Fibroblast of skin of scalp (primary cell): ENCODE measurements around the gene PRMT9.

Source experiments
- DNase-seq: peaks from one replicate; pipeline ENCODE4 v3.0.0-alpha.2; 2013

The PRMT9 gene

DNA sequence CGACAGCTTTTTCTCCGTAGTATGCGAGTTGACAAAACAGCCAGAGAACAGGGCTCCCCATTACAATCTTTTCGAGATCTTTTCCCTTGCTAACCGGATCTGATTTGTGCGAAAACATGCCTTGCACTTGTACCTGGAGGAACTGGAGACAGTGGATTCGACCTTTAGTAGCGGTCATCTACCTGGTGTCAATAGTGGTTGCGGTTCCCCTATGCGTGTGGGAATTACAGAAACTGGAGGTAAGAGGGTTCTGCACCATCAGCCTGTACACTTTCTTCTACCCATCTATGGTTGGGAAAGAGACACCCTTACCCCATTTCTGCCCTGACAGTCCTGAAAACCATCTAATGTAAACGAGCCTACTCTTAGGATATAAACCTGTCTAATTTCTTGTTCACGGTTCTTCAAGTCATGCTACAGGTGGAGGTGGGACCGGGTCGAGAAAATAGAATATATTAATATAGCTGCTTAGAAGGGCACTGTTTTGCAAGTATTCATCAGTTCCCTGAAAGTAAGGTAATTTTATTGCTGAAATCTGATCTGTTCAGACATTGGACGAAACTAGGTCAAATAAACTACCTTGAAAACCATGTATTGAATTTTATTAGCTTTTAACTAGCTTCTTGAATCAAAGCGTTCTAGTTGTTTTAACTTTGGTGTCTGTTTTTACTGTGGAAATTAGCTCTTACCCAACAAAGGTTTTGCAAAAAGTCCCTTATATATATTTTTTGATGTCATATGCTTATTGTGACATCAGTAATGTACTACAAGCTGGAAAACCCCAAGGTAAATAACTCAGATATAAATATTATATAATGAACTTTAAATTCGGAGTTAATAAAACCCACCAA is 65.9 kb downstream of the PRMT9 start:
- no peak for DNase-seq

DNA sequence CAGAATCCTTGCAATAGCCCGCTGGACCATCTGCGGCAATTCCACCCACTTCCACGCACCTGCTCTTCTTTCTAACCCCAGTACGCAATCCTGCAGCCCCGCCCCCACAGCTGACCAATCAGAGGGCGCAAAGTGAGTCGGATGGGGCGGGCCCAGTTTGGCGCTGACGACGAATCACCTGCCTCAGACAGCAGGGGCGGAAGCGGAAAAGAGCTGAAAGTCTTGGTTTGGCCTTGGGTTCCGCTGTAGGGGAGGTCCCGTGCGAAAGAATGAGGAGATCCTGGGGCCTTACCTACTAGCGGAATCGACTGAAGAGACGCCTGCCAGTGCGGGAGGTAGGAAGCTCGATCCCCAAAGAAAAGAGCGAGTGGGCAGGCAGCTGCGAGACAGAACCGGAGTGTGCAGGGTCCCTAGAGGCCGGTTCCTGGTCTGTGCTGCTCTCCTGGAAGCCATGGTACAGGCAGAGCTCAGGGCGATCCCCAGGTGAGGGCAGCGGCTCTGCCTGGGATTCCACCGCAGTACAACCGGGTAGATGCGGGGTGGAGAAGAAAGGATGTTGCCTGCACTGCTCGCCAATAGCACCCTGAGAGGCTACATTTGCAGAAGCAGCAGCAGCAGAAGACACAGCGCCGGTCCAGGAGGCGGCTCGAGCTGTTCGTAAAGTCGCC is 66.7 kb downstream of the PRMT9 start, which contains the start of gene TMEM184C:
Gene TMEM184C (plus strand): TSS at position 225 of the 668 bp plus-strand sequence. CDS start 560 bp downstream, outside the sequence.
- DNase-seq: peak; percentile 94

DNA sequence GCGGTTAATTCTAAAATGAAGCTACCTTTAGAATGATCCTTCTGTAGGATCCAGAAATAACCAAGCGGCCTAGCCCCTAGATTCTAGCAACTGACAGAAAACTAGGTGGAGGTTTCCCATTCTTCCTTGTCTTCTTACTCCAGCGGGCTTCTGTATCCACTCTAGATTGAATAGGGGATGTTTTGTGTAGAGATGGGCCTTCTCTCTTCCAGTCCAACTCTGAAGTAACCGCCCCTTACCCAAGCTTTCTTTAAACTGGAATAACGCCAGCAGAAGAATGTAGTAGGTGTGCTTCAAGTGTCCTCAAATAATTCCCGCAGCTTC is 67.2 kb downstream of the PRMT9 start:
- no peak for DNase-seq

DNA sequence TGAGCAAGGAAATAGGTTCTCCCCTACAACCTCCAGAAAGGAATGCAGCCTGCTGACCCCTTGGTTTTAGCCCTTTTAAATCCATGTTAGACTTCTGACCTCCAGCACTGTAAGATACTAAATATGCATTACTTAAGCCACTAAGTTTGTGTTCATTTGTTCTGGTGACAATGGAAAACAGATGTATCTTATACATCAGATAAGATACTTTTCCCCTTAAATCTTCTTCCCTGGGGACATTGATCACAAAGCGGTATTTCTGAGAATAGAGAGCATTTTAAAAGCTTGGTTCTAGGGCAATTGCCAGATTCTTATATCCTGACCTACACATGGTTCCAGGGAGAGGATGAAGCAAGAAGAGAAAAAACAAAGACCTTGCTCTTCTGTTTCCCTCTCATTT is 73.3 kb downstream of the PRMT9 start:
- DNase-seq: peak; percentile 45

DNA sequence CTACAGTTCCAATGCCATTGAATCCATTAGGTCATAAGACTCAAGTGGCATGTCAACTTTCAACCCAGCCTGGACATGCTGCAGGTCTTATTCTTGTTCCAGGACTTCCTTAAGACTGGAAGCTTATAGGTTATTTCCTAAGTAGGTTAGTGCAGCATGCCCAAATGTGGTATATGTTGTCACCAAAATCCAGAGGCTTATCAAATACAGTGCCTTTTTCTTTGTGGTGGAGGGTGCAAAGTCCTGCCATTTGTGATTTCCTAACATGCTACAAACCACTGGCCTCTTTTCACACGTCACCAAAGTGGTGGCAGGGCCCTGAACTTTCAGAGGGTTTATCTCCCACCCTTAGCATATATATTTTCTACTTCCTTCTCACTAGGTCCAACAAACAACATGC is 76.5 kb downstream of the PRMT9 start:
- DNase-seq: no peak

DNA sequence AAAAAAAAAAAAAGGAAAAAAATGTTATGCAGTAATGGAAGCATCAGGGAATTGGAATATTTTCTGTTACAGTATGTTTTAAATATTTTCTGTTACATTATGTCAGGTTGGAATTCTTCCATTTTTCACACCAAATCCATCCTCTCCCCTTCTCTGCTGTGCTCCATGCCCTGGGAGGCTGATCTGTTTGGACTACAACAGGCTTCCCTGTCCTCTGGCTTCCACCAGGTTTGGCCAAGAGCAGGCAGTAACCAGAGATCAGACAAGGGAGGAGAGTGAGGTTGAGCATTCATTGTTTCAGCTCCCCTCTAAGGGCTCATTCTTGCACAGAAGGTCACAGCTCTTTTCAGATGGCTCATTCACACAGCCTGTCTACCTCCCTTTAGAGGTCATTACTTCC is 78.5 kb downstream of the PRMT9 start:
- DNase-seq: no peak

DNA sequence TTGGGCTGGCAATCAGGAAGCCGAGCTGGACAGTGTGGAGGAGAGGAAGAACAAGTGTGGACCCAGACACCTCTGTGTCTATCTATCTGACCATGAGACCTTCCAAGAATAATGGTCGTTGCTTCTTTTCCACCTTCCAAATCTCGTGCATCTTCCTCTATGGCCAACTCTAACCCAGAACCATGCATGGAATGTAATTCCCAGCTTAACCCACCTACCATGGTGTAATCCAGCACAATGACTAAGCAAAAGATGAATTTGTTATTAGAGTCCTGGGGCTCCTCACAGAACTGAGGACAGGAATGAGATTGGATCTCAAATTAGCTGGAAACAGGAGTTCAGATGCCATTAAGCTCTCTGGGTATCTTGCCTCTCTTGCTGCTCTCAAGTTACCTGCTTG is 84.2 kb downstream of the PRMT9 start:
- DNase-seq: peak; percentile 79

DNA sequence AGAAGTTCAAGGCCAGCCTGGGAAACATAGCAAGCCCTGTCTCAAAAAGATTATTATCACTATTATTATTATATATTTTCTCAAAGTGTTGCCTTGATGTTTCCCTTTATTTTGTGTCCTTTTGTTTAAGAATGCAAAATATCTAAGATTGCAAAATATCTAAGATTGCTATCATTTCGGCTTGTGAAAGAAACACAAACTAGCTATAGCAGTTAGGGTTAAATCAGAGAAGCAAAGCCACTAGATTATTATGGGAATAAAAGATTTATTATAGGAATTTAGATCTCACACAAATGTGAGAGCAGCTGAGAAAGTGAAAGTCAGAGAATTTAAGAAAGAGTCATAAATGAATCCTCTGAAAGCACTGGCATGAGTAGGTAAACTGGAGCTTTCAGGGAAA is 84.8 kb downstream of the PRMT9 start:
- DNase-seq: no peak

DNA sequence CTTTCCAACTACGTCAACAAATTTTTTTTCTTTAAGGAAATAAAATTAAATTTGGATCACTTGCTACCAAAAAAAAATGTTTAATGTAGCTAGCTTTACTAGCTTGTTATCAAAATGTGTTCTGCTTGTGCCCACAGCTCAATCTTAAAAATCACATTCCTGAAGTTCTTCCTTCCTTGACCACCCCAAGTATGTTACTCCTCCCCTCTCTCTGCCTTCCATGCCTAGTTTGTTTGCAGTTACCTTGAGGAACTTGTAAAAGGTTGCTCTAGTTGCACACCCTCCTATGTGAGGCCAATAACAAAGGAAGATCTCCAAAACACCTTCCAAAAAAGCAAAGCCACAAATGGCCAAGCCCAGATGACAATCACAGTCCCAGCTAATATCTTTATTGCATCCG is 86.4 kb downstream of the PRMT9 start:
- no peak for DNase-seq

DNA sequence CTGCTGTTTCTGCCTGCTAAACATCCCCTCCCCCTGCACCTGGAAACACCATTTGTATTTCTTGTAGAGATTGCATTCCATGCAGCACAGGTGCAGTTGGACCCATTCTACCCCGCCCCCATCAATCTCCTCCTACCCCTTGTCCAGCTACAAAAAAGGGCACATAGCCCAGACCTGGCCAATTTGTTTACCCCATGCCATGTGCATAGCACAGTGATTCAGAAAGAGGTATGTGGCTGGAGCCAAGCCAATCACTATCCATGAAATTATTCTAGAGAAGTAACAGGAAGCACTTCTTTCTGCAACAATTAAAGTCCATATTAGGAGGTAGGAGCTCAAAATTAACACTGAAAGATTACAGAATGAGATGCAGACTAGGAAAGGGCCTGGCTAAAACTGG is 87.0 kb downstream of the PRMT9 start:
- peak; percentile 82 for DNase-seq

DNA sequence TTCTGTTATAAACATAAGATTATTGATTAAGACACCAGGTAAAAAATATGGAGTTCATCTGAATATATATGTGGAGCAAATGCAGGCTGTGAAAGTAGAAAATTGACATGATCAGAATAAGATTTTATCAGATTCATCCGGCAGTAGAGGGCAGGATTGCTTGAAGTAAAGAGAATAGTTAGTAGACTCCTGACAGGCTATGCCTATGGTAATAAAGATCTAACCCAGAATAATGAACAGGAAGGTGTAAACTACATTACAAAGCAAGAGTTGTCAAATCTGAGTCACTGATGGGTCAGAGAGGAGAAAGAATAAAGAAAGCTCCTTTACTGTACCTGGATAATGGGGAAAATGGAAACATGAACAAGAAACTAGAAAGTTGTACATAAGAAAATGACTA is 87.6 kb downstream of the PRMT9 start:
- no peak for DNase-seq

DNA sequence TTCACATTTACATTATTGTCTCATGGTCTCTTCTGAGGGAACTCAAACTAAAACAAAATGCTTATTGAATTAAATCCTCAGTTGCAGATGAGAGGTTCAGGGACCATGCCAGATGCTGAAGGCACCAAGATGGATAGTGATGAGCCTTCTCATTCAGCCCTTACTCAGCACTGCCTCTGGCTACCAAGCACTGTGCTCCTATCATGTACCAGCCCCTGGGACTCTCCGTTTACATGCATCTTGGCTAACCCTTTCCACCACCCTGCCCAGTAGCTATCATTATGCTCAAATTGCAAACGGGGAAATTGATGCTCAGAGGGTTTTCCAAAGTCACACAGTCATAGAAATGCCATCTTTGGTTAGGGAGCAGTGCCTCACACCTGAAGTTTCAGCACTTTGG is 89.4 kb downstream of the PRMT9 start:
- no peak for DNase-seq

DNA sequence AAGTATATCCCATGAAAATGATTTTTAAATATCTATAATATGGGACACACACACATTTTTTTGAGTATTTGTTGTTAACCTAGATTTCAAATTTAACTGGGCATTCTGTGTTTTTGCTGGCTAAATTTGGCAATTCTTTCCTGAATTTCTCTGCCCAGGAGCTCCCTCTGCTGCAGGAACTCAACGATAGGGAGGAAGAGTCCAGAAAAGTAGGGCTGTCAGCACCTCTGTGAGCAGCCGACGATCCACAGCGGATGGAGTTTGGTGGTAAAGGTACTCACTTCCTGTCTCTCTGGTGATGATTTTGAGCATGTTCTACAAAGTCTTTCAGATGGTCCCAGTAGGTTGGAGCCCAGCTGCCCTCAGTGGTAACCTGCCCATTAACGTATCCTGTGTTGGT is 89.9 kb downstream of the PRMT9 start:
- DNase-seq: no peak

DNA sequence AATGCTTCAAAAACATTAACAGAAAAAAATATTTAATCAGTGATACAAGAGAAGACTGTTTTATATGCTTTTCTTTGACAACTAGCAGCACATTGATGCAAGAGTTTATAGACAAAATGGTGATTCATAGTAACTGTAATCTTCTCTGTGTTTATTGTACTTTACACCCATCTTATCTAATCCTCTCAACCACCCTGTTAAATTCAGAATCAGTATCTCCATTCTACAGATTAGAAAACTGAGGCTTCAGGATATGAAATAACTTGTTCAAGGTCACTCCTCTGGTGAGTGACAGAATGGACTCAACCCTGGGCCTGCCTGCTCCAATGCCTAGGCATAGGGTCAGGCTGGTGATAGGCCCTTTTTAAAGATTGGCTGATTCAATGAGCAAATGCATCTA is 92.9 kb downstream of the PRMT9 start:
- no peak for DNase-seq

DNA sequence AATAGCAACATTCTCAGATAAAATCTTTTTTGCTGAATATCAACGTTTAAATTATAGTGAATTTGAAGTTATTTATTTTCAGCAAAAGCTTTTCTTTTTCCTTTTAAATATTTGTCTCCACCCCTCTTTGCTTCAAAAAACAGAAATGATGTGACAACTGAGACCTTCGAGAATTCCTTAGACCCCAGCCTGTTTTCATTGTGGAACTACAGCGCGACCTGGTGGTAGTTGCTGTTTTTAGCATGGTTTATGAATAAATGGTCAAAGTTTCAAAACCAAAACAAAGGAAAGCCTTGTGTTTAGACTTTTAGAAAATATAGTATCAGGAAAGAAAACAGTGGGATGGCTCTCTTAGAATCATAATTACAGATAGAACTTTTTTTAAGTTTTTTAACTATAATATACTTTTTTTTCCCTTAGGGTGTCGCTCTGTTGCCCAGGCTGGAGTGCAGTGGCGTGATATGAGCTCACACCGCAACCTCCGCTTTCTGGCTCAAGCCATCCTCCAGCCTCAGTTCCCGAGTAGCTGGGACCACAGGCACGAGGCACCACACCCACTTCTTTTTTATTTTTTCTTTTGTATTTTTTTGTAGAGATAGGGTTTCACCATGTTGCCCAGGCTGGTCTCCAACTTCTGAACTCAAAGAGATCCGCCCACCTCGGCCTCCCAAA is 93.6 kb downstream of the PRMT9 start:
- peak; percentile 79 for DNase-seq

DNA sequence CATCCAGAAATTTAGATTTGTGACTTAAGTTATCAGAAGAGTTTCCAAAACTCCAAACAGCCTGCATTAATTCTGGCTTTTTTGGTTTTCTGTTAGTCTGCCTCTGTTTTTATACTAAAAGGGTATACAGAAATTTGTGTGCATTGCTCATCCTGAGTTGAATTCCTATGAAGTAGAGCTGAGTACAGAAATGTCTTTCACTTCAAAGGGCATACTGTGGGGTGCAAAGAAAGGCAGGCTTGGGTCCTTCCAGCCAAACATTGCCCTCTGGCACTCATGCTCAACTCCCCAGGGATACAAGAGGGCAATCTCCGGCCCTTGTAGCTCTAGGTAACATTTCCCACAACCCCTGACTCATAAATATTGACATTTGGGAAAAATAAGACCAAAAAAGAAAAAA is 94.4 kb downstream of the PRMT9 start:
- no peak for DNase-seq
